OCI-LY3 (cell line): ENCODE data around the gene DLGAP4.

Experiments used
- EZH2phosphoT487 ChIP-seq: fragments of 200-600 bp; shearing (Covaris generic); IDR thresholded peaks from 2 replicates; pipeline ENCODE4 v1.6.1; 2018; ENCODE audit warnings: antibody characterized with exemption, mixed run types, low read depth
- TF ChIP-seq, protein P1 (sequence below): fragments of 200-600, 300-600 bp; sonication (generic); IDR thresholded peaks from 2 replicates; pipeline ENCODE4 v1.5.1; 2014; ENCODE audit warnings: antibody characterized with exemption, low read length, low read depth

DNA sequence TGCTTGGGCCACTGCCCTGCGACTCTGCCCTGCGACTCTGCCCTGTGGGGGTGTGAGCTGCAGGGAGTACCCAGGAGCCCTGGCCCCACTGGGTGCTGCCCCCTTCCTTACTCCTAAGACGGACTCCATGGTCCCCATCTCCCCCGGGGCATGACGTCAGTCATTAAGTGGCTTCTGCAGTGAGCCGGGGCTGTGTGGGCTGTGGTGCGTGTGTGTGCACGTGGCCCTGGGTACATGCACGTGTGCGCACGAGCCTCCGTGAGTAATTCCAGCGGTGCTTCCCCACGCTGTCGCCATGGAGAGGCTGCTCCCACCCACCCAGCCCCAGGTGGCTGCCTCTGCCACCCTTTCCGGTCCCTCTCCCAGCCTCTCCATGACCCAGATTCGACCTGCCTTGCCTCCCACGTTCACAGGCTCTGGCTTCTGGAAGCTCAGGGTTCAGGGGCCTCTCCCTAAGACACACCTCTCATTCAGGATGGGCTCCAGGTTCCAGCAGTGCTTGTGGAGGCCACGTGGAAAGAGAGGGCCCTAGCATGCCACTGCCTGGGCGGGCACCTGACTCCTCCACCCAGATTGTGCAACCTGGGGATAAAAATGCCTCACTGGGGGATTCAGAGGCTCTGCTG lies 88.3 kb downstream of the DLGAP4 start:
- TF ChIP-seq, protein P1, sequence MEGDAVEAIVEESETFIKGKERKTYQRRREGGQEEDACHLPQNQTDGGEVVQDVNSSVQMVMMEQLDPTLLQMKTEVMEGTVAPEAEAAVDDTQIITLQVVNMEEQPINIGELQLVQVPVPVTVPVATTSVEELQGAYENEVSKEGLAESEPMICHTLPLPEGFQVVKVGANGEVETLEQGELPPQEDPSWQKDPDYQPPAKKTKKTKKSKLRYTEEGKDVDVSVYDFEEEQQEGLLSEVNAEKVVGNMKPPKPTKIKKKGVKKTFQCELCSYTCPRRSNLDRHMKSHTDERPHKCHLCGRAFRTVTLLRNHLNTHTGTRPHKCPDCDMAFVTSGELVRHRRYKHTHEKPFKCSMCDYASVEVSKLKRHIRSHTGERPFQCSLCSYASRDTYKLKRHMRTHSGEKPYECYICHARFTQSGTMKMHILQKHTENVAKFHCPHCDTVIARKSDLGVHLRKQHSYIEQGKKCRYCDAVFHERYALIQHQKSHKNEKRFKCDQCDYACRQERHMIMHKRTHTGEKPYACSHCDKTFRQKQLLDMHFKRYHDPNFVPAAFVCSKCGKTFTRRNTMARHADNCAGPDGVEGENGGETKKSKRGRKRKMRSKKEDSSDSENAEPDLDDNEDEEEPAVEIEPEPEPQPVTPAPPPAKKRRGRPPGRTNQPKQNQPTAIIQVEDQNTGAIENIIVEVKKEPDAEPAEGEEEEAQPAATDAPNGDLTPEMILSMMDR: no peak
- no peak for TF ChIP-seq EZH2phosphoT487
